GM23338 (cell line): ENCODE results near the gene ZDHHC23. TPM values are rescaled to one million over a fixed set of nuclear protein-coding genes. Genes with fewer than 3 reads are reported as not detected.

ENCODE experiments used
- ATAC-seq: fragments of 200-7000 bp; cut with Tn5 transposase; 3 replicates; pipeline ENCODE4 v1.9.1; 2020
- DNase-seq: peaks from one replicate; pipeline ENCODE4 v3.0.0-alpha.2; 2015; ENCODE audit warnings: low spot score
- H2AFZ ChIP-seq: fragments of 200-600 bp; sonication (generic); 2 replicates; pipeline ENCODE4 v1.8.0; 2016; ENCODE audit warnings: antibody characterized with exemption, mild to moderate bottlenecking, moderate library complexity
- H3F3A ChIP-seq: fragments of 200-600 bp; sonication (generic); replicated peaks from 2 replicates; pipeline ENCODE4 v1.8.0; 2017; ENCODE audit warnings: antibody characterized with exemption, mixed run types, low read depth
- H3K27ac ChIP-seq: fragments of 200-600 bp; sonication (generic); 2 replicates; pipeline ENCODE4 v1.6.1; 2016; ENCODE audit warnings: low read depth
- H3K27me3 ChIP-seq: fragments of 200-600 bp; sonication (generic); 2 replicates; pipeline ENCODE4 v1.8.0; 2016; ENCODE audit warnings: mild to moderate bottlenecking, mixed run types, moderate library complexity; ENCODE audit not compliant: insufficient read depth
- H3K36me3 ChIP-seq: fragments of 200-600 bp; sonication (generic); 2 replicates; pipeline ENCODE4 v1.8.0; 2016; ENCODE audit warnings: mild to moderate bottlenecking; ENCODE audit not compliant: insufficient read depth
- H3K4me1 ChIP-seq: fragments of 200-600 bp; sonication (generic); 2 replicates; pipeline ENCODE4 v1.8.0; 2016; ENCODE audit warnings: mild to moderate bottlenecking, moderate library complexity; ENCODE audit not compliant: insufficient read depth
- H3K4me2 ChIP-seq: fragments of 200-600 bp; sonication (generic); 2 replicates; pipeline ENCODE4 v1.7.1; 2017; ENCODE audit warnings: mixed run types
- H3K4me3 ChIP-seq: fragments of 200-600 bp; sonication (generic); 2 replicates; pipeline ENCODE4 v1.6.1; 2016; ENCODE audit warnings: mixed run types
- H3K79me2 ChIP-seq: fragments of 200-600 bp; sonication (generic); replicated peaks from 2 replicates; pipeline ENCODE4 v1.8.0; 2017; ENCODE audit warnings: mild to moderate bottlenecking; ENCODE audit not compliant: insufficient read depth
- H3K9me2 ChIP-seq: fragments of 200-600 bp; sonication (generic); 2 replicates; pipeline ENCODE4 v1.8.0; 2017; ENCODE audit not compliant: insufficient read depth
- H4K20me1 ChIP-seq: fragments of 200-600 bp; sonication (generic); replicated peaks from 2 replicates; pipeline ENCODE4 v1.8.0; 2017; ENCODE audit warnings: mild to moderate bottlenecking; ENCODE audit not compliant: insufficient read depth
- H3K27ac Mint-ChIP-seq: 2 replicates; pipeline ENCODE4 v1.8.0; 2020; ENCODE audit warnings: inconsistent platforms, mild to moderate bottlenecking, moderate library complexity, mixed read lengths
- H3K27me3 Mint-ChIP-seq: 3 replicates; pipeline ENCODE4 v1.8.0; 2022; ENCODE audit warnings: low read depth, mild to moderate bottlenecking, moderate library complexity, mixed read lengths, inconsistent platforms; ENCODE audit not compliant: insufficient read depth, poor library complexity
- H3K36me3 Mint-ChIP-seq: 3 replicates; pipeline ENCODE4 v1.8.0; 2021; ENCODE audit warnings: low read depth, mild to moderate bottlenecking, inconsistent platforms, moderate library complexity, mixed read lengths
- H3K4me1 Mint-ChIP-seq: 3 replicates; pipeline ENCODE4 v1.8.0; 2020; ENCODE audit warnings: mild to moderate bottlenecking, inconsistent platforms, mixed read lengths
- H3K4me3 Mint-ChIP-seq: 3 replicates; pipeline ENCODE4 v1.8.0; 2021; ENCODE audit warnings: moderate library complexity, mild to moderate bottlenecking, inconsistent platforms, mixed read lengths
- H3K9me3 Mint-ChIP-seq: 3 replicates; pipeline ENCODE4 v1.8.0; 2020; ENCODE audit warnings: moderate library complexity, mild to moderate bottlenecking, inconsistent platforms, mixed read lengths
- ETS1 ChIP-seq: IDR thresholded peaks from 2 replicates; pipeline ENCODE4 v1.6.1; 2016; ENCODE audit warnings: antibody characterized with exemption
- EZH2 ChIP-seq: fragments of 200-600 bp; sonication (generic); IDR thresholded peaks from one replicate; pipeline ENCODE4 v1.8.0; 2017; ENCODE audit warnings: antibody characterized with exemption, mild to moderate bottlenecking, low read depth; ENCODE audit not compliant: unreplicated experiment
- JUNB ChIP-seq: IDR thresholded peaks from one replicate; pipeline ENCODE4 v1.6.1; 2016; ENCODE audit warnings: antibody characterized with exemption; ENCODE audit not compliant: unreplicated experiment
- NANOG ChIP-seq: IDR thresholded peaks from 2 replicates; pipeline ENCODE4 v1.6.1; 2016; ENCODE audit warnings: antibody characterized with exemption, borderline replicate concordance
- POLR2AphosphoS5 ChIP-seq: IDR thresholded peaks from 2 replicates; pipeline ENCODE4 v1.6.1; 2016; ENCODE audit warnings: antibody characterized with exemption, low read depth
- ZNF114 ChIP-seq: fragments of 250-450 bp; sonication (Bioruptor Pico); IDR thresholded peaks from 2 replicates; pipeline ENCODE4 v1.5.0; 2020; ENCODE audit warnings: mild to moderate bottlenecking, moderate library complexity
- ZNF462 ChIP-seq: fragments of 250-450 bp; sonication (Bioruptor Pico); IDR thresholded peaks from 2 replicates; pipeline ENCODE4 v1.5.0; 2020; ENCODE audit warnings: mild to moderate bottlenecking, moderate library complexity
- polyA plus RNA-seq: library from polyadenylated mRNA; unstranded; fragments of >200 nt; fragmentation: Nextera tagmentation; extraction: Ambion mirVana; gene quantifications from 2 replicates; pipeline ENCODE4 v1.2.1, GENCODE V29; 2016
- total RNA-seq: library from RNA; depleted of rRNA; stranded (reverse); fragments of >200 nt; shearing (Covaris generic); gene quantifications from 2 replicates; pipeline ENCODE4 v1.2.3, GENCODE V29; 2014
- TF ChIP-seq, protein P1 (sequence below): IDR thresholded peaks from one replicate; pipeline ENCODE4 v1.6.1; 2018; ENCODE audit warnings: antibody characterized with exemption; ENCODE audit not compliant: unreplicated experiment

Gene ZDHHC23
- total and polyA plus RNA-seq, 2 experiments from 2014 or later, result 3.5 to 14.5 TPM

GRCh38 chr3:113983544-113983943 is 35.7 kb downstream of the ZDHHC23 start (continued):
- TF ChIP-seq ZNF462 (CRISPR knock-in tag) (no peak), EZH2 (no peak), NANOG (no peak)
- TF ChIP-seq, protein P1, sequence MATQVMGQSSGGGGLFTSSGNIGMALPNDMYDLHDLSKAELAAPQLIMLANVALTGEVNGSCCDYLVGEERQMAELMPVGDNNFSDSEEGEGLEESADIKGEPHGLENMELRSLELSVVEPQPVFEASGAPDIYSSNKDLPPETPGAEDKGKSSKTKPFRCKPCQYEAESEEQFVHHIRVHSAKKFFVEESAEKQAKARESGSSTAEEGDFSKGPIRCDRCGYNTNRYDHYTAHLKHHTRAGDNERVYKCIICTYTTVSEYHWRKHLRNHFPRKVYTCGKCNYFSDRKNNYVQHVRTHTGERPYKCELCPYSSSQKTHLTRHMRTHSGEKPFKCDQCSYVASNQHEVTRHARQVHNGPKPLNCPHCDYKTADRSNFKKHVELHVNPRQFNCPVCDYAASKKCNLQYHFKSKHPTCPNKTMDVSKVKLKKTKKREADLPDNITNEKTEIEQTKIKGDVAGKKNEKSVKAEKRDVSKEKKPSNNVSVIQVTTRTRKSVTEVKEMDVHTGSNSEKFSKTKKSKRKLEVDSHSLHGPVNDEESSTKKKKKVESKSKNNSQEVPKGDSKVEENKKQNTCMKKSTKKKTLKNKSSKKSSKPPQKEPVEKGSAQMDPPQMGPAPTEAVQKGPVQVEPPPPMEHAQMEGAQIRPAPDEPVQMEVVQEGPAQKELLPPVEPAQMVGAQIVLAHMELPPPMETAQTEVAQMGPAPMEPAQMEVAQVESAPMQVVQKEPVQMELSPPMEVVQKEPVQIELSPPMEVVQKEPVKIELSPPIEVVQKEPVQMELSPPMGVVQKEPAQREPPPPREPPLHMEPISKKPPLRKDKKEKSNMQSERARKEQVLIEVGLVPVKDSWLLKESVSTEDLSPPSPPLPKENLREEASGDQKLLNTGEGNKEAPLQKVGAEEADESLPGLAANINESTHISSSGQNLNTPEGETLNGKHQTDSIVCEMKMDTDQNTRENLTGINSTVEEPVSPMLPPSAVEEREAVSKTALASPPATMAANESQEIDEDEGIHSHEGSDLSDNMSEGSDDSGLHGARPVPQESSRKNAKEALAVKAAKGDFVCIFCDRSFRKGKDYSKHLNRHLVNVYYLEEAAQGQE, result no peak

DNA sequence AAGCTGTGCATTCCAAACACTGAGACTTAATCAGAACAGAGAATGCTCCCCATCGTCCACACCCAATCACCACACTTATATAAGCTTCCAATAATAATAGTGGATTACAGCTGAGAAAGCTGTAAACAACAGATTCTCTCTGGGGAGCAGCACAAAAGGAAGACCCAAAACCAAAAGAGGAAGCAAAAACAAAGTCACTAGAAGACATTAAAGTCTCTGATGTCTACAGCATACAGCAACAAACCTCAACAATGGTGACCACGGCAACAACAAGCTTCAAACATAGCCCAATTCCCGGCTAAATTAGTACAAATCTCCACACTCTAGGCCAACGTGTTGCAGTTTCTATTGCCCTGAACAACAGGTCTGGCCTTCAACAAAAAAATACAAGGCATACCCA is 37.7 kb downstream of the ZDHHC23 start:
- H3K4me3 ChIP-seq, result no peak overlapping the region
- Mint-ChIP-seq H3K36me3 (no peaks in the 10 kb centered on the region), H3K4me3 (no peak overlapping the region), H3K27me3 (no peaks in the 10 kb centered on the region), H3K9me3 (no peaks in the 10 kb centered on the region), H3K27ac (no peak overlapping the region), H3K4me1 (no peaks in the 10 kb centered on the region)
- no peaks in the 10 kb centered on the region for H3K79me2 ChIP-seq
- H3K27ac ChIP-seq, result no peak overlapping the region
- ATAC-seq (no peak), DNase-seq (peak; percentile 17)
- H2AFZ ChIP-seq, result peak overlapping the region; percentile 88; the same call in 1 of the 2 replicates
- H3K36me3 ChIP-seq, result no peaks in the 10 kb centered on the region
- no peaks in the 10 kb centered on the region for H3K27me3 ChIP-seq
- H3K9me2 ChIP-seq, result peaks cover 9% of the 10 kb centered on the region; the same call in 1 of the 2 replicates
- H3K4me2 ChIP-seq, result no peak overlapping the region
- H3F3A ChIP-seq, result no peaks in the 10 kb centered on the region
- H3K4me1 ChIP-seq, result no peaks in the 10 kb centered on the region
- no peaks in the 10 kb centered on the region for H4K20me1 ChIP-seq
- TF ChIP-seq, protein P1, result no peak
- no peak for TF ChIP-seq POLR2AphosphoS5
- TF ChIP-seq JUNB, result no peak
- TF ChIP-seq ETS1, result no peak
- TF ChIP-seq ZNF114 (CRISPR knock-in tag), result no peak
